Tibial nerve (tissue), 4 donors: Measurements from ENCODE around the gene HBA2. TPM values are rescaled to one million over a fixed set of nuclear protein-coding genes. Genes with fewer than 3 reads are reported as not detected.
A peak's percentile ranks its signal among the peaks of the same experiment; 100 is the strongest.

Experiments
- DNase-seq, 2 donors: peaks; one replicate each; pipeline ENCODE4 v3.0.0-alpha.2; 2019; ENCODE audit warnings: low spot score in 2 of 2
- H3K27ac ChIP-seq, 4 donors: fragments of 200-600 bp; sonication (generic) in 3 of 4; one replicate each; pipeline ENCODE4 v1.5.1; 2017 to 2019; ENCODE audit warnings: mild to moderate bottlenecking in 1 of 4
- H3K27me3 ChIP-seq, 2 donors: fragments of 200-600 bp; sonication (generic) in 1 of 2; one replicate each; pipeline versions ENCODE4 v1.5.1 to v1.6.0; 2017 to 2019
- H3K36me3 ChIP-seq, 3 donors: fragments of 200-600 bp; sonication (generic); one replicate each; pipeline ENCODE4 v1.5.1; 2018 to 2019
- H3K4me1 ChIP-seq, 4 donors: fragments of 200-600 bp; sonication (generic) in 3 of 4; one replicate each; pipeline ENCODE4 v1.5.1; 2017 to 2019
- H3K4me3 ChIP-seq, 4 donors: fragments of 200-600 bp; sonication (generic) in 3 of 4; one replicate each; pipeline ENCODE4 v1.5.1; 2017 to 2019; ENCODE audit warnings: mild to moderate bottlenecking in 1 of 4, moderate library complexity in 1 of 4
- H3K9me3 ChIP-seq, 4 donors: fragments of 200-600 bp; sonication (generic) in 3 of 4; one replicate each; pipeline ENCODE4 v1.5.1; 2017 to 2019
- CTCF ChIP-seq, 5 experiments: fragments of 200-600 bp in 3 of 5; fragments of 450-650 bp in 2 of 5; sonication (generic) in 3 of 5; IDR thresholded peaks; one replicate each; pipeline ENCODE4 v1.5.1; 2016 to 2019; ENCODE audit warnings: antibody characterized with exemption in 5 of 5, mild to moderate bottlenecking in 3 of 5, moderate library complexity in 2 of 5
- EP300 ChIP-seq, 2 donors: sonication (generic); formaldehyde crosslinking; IDR thresholded peaks; one replicate each; pipeline ENCODE4 v1.6.1; 2017; ENCODE audit warnings: antibody characterized with exemption in 2 of 2, mild to moderate bottlenecking in 1 of 2
- POLR2A ChIP-seq, 2 donors: fragments of 450-650 bp; IDR thresholded peaks; one replicate each; pipeline ENCODE4 v1.6.1; 2017; ENCODE audit warnings: antibody characterized with exemption in 2 of 2, mild to moderate bottlenecking in 2 of 2, moderate library complexity in 2 of 2
- WGBS, 2 donors: methylation state at CpG; one replicate each; pipeline ENCODE4 v1.1.5; 2018; 5-methylcytosine and 5-hydroxymethylcytosine counted together
- total RNA-seq, 4 donors: library from RNA; depleted of rRNA; stranded (reverse); fragments of >200 nt; gene quantifications; one replicate each; pipeline ENCODE4 v1.1.0, GENCODE V29; 2016

The HBA2 gene
- total RNA-seq, 4 donors from 2014 or later: 10.1 to 495 (median 102) TPM

DNA sequence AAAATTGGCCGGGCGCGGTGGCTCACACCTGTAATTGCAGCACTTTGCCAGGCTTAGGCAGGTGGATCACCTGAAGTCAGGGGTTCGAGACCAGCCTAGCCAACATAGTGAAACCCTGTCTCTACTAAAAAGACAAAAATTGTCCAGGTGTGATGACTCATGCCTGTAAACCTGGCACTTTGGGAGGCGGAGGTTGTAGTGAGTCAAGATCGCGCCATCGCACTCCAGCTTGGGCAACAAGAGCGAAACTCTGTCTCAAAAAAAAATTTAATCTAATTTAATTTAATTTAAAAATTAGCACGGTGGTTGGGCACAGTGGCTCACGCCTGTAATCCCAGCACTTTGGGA lies 6.0 kb downstream of the HBA2 start:
- DNase-seq: no peak
- H3K4me3 ChIP-seq: no peak overlapping the region
- no peaks in the 10 kb centered on the region for H3K36me3 ChIP-seq
- WGBS, 2 donors: 87 to 90% methylated on average over 11 of the region's 11 CpGs
- TF ChIP-seq CTCF (IDR thresholded peaks at IDR 0.05) (no peak), POLR2A (IDR thresholded peaks at IDR 0.05) (no peak), EP300 (IDR thresholded peaks at IDR 0.05) (no peak)
- H3K4me1 ChIP-seq: peaks cover 0 to 36% (median 15%) of the 10 kb centered on the region in 4 donors
- H3K9me3 ChIP-seq: no peaks in the 10 kb centered on the region
- H3K27ac ChIP-seq: no peak overlapping the region
- H3K27me3 ChIP-seq: peaks cover 0 to 62% of the 10 kb centered on the region in 2 donors

GRCh38 chr16:179211-180092 lies 6.8 kb downstream of the HBA2 start:
- Histone ChIP-seq H3K27me3 (peaks cover 0 to 60% of the 10 kb centered on the region in 2 donors), H3K9me3 (no peaks in the 10 kb centered on the region), H3K27ac (no peak overlapping the region), H3K36me3 (peaks cover 0 to 4% (median 0%) of the 10 kb centered on the region in 3 donors), H3K4me1 (peaks cover 0 to 36% (median 15%) of the 10 kb centered on the region in 4 donors), H3K4me3 (no peak overlapping the region)
- no peak for DNase-seq
- TF ChIP-seq POLR2A (IDR thresholded peaks at IDR 0.05): no peak
- TF ChIP-seq CTCF (IDR thresholded peaks at IDR 0.05): no peak
- 70 to 79% methylated on average over 17 of the region's 17 CpGs for WGBS, 2 donors

DNA sequence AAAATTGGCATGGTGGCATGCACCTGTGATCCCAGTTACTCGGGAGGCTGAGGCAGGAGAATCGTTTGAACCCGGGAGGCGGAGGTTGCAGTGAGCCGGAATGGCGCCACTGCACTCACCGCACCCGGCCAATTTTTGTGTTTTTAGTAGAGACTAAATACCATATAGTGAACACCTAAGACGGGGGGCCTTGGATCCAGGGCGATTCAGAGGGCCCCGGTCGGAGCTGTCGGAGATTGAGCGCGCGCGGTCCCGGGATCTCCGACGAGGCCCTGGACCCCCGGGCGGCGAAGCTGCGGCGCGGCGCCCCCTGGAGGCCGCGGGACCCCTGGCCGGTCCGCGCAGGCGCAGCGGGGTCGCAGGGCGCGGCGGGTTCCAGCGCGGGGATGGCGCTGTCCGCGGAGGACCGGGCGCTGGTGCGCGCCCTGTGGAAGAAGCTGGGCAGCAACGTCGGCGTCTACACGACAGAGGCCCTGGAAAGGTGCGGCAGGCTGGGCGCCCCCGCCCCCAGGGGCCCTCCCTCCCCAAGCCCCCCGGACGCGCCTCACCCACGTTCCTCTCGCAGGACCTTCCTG lies 7.5 kb downstream of the HBA2 start, which contains the start of gene HBQ1:
Gene HBQ1 (plus strand): TSS at position 359 of the 575 bp plus-strand sequence. CDS start 28 bp downstream, at position 387.
- WGBS, 2 donors: 8 to 17% methylated on average over 21 to 49 of the region's 59 CpGs
- H3K27me3 ChIP-seq: peaks cover 0 to 53% of the 10 kb centered on the region in 2 donors
- peaks cover 0 to 36% (median 15%) of the 10 kb centered on the region in 4 donors for H3K4me1 ChIP-seq
- H3K4me3 ChIP-seq: peak within 1 kb of the TSS; percentile 9 to 41 (median 25)
- DNase-seq: no peak
- no peak within 1 kb of the TSS for H3K27ac ChIP-seq
- H3K9me3 ChIP-seq: no peaks in the 10 kb centered on the region
- H3K36me3 ChIP-seq: peaks cover 0 to 11% (median 0%) of the 10 kb centered on the region in 3 donors
- TF ChIP-seq EP300 (IDR thresholded peaks at IDR 0.05) (no peak), CTCF (IDR thresholded peaks at IDR 0.05) (peak in 3 of 5 experiments; percentile 11 to 34 (median 26))

DNA sequence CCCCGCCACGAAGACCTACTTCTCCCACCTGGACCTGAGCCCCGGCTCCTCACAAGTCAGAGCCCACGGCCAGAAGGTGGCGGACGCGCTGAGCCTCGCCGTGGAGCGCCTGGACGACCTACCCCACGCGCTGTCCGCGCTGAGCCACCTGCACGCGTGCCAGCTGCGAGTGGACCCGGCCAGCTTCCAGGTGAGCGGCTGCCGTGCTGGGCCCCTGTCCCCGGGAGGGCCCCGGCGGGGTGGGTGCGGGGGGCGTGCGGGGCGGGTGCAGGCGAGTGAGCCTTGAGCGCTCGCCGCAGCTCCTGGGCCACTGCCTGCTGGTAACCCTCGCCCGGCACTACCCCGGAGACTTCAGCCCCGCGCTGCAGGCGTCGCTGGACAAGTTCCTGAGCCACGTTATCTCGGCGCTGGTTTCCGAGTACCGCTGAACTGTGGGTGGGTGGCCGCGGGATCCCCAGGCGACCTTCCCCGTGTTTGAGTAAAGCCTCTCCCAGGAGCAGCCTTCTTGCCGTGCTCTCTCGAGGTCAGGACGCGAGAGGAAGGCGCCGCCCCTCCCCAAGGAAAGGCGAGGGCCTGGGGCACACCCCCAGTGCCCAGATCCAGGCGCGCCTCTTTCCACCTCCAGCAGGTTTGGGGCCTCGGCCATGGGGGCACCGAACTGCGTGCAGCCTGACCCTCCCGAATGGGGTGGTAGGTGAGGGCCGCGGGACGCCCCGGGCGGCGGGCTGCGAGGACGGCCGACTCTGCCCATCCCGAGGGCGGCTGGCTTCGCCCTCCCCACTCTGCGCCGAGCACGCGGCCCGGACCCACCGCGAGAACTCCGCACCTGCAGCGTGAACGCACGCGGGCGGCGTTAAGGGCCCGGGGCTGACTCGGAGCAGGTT lies 8.2 kb downstream of the HBA2 start:
- WGBS, 2 donors: 0 to 3% methylated on average over 15 to 39 of the region's 89 CpGs
- peak overlapping the region; percentile 9 to 41 (median 25) for H3K4me3 ChIP-seq

More for the DNA sequence above, 8.2 kb downstream of the HBA2 start:
- Histone ChIP-seq H3K27ac (no peak overlapping the region), H3K4me1 (peaks cover 0 to 32% (median 15%) of the 10 kb centered on the region in 4 donors), H3K9me3 (no peaks in the 10 kb centered on the region), H3K36me3 (peaks cover 0 to 16% (median 0%) of the 10 kb centered on the region in 3 donors), H3K27me3 (peaks cover 0 to 45% of the 10 kb centered on the region in 2 donors)
- peak in 1 of 2 donors; percentile 50 for DNase-seq
- TF ChIP-seq CTCF (IDR thresholded peaks at IDR 0.05) (no peak), POLR2A (IDR thresholded peaks at IDR 0.05) (no peak), EP300 (IDR thresholded peaks at IDR 0.05) (no peak)
